Activated naive CD8-positive, alpha-beta T cell treated with anti-CD3 and anti-CD28 coated beads, Interleukin-2, amount 50 U/mL, for 24 hours (primary cell): ENCODE results near the gene URI1.

ENCODE experiments used
- ATAC-seq: fragments of 150-1000 bp; cut with Tn5 transposase; one replicate; pipeline ENCODE4 v1.10.0; 2021
- DNase-seq: peaks from one replicate; pipeline ENCODE4 v3.0.0; 2021
- H3K27ac Mint-ChIP-seq: one replicate; pipeline ENCODE4 v1.8.0; 2021; ENCODE audit warnings: mild to moderate bottlenecking, mixed read lengths
- H3K27me3 Mint-ChIP-seq: one replicate; pipeline ENCODE4 v1.8.0; 2021; ENCODE audit warnings: mixed read lengths
- H3K36me3 Mint-ChIP-seq: one replicate; pipeline ENCODE4 v1.8.0; 2021; ENCODE audit warnings: low read depth, mixed read lengths
- H3K4me1 Mint-ChIP-seq: one replicate; pipeline ENCODE4 v1.8.0; 2021; ENCODE audit warnings: mixed read lengths
- H3K4me3 Mint-ChIP-seq: one replicate; pipeline ENCODE4 v1.8.0; 2021; ENCODE audit warnings: mild to moderate bottlenecking, moderate library complexity, mixed read lengths
- H3K9me3 Mint-ChIP-seq: one replicate; pipeline ENCODE4 v1.8.0; 2021; ENCODE audit warnings: mixed read lengths

URI1 gene

GRCh38 chr19:29927944-29928625, 14.0 kb upstream of the URI1 start:
- no peaks in the 10 kb centered on the region for H3K36me3 Mint-ChIP-seq

GRCh38 chr19:29928831-29929230, 13.2 kb upstream of the URI1 start:
- Mint-ChIP-seq H3K36me3 (no peaks in the 10 kb centered on the region), H3K27ac (no peak overlapping the region), H3K9me3 (peaks cover 3% of the 10 kb centered on the region), H3K4me3 (no peak overlapping the region), H3K27me3 (peaks cover 9% of the 10 kb centered on the region), H3K4me1 (no peaks in the 10 kb centered on the region)
- ATAC-seq, result no peak
- no peak for DNase-seq

More at GRCh38 chr19:29927944-29928625, 14.0 kb upstream of the URI1 start:
- DNase-seq (no peak), ATAC-seq (no peak)
- peaks cover 2% of the 10 kb centered on the region for H3K9me3 Mint-ChIP-seq
- no peak overlapping the region for H3K4me3 Mint-ChIP-seq
- H3K4me1 Mint-ChIP-seq, result no peaks in the 10 kb centered on the region
- peaks cover 9% of the 10 kb centered on the region for H3K27me3 Mint-ChIP-seq
- no peak overlapping the region for H3K27ac Mint-ChIP-seq

GRCh38 chr19:29934257-29934656, 7.8 kb upstream of the URI1 start:
- no peak overlapping the region for H3K4me3 Mint-ChIP-seq
- no peaks in the 10 kb centered on the region for H3K4me1 Mint-ChIP-seq
- H3K27ac Mint-ChIP-seq, result no peak overlapping the region
- peaks cover 7% of the 10 kb centered on the region for H3K36me3 Mint-ChIP-seq
- DNase-seq (no peak), ATAC-seq (no peak)
- peaks cover 31% of the 10 kb centered on the region for H3K9me3 Mint-ChIP-seq
- H3K27me3 Mint-ChIP-seq, result peaks cover 6% of the 10 kb centered on the region

- Mint-ChIP-seq H3K27ac (no peak overlapping the region), H3K9me3 (peaks cover 31% of the 10 kb centered on the region), H3K36me3 (peaks cover 7% of the 10 kb centered on the region), H3K4me1 (no peaks in the 10 kb centered on the region), H3K4me3 (no peak overlapping the region), H3K27me3 (peaks cover 6% of the 10 kb centered on the region)
- DNase-seq (no peak), ATAC-seq (no peak)
Observed at GRCh38 chr19:29934781-29935180, 7.3 kb upstream of the URI1 start.

GRCh38 chr19:29936409-29936808, 5.6 kb upstream of the URI1 start:
- Mint-ChIP-seq H3K36me3 (peaks cover 7% of the 10 kb centered on the region), H3K4me1 (peaks cover 8% of the 10 kb centered on the region), H3K27me3 (peaks cover 2% of the 10 kb centered on the region), H3K9me3 (peaks cover 31% of the 10 kb centered on the region), H3K4me3 (no peak overlapping the region), H3K27ac (no peak overlapping the region)
- DNase-seq (no peak), ATAC-seq (no peak)

- Mint-ChIP-seq H3K4me1 (peaks cover 24% of the 10 kb centered on the region), H3K9me3 (peaks cover 22% of the 10 kb centered on the region), H3K27ac (no peak overlapping the region)
Observed at GRCh38 chr19:29939628-29940027, 2.4 kb upstream of the URI1 start.

GRCh38 chr19:29940971-29941585, 961 bp upstream of the URI1 start:
- Mint-ChIP-seq H3K36me3 (peaks cover 17% of the 10 kb centered on the region), H3K9me3 (peaks cover 12% of the 10 kb centered on the region), H3K27me3 (no peaks in the 10 kb centered on the region), H3K4me1 (peaks cover 37% of the 10 kb centered on the region), H3K27ac (peak overlapping the region; percentile 81), H3K4me3 (peak overlapping the region; percentile 79)
- ATAC-seq (no peak), DNase-seq (no peak)

More at GRCh38 chr19:29939628-29940027, 2.4 kb upstream of the URI1 start:
- ATAC-seq (no peak), DNase-seq (no peak)
- no peaks in the 10 kb centered on the region for H3K27me3 Mint-ChIP-seq
- peaks cover 14% of the 10 kb centered on the region for H3K36me3 Mint-ChIP-seq
- H3K4me3 Mint-ChIP-seq, result no peak overlapping the region

- peak overlapping the region; percentile 95 for H3K4me3 Mint-ChIP-seq
- peak; percentile 73 for DNase-seq
Observed at GRCh38 chr19:29942404-29943261, 594 bp downstream of the URI1 start.

GRCh38 chr19:29943615-29944014, 1.6 kb downstream of the URI1 start:
- Mint-ChIP-seq H3K27me3 (no peaks in the 10 kb centered on the region), H3K4me3 (peak overlapping the region; percentile 95), H3K4me1 (peaks cover 60% of the 10 kb centered on the region), H3K9me3 (peaks cover 4% of the 10 kb centered on the region), H3K36me3 (peaks cover 29% of the 10 kb centered on the region), H3K27ac (peak overlapping the region; percentile 96)
- no peak for DNase-seq
- no peak for ATAC-seq

More at GRCh38 chr19:29942404-29943261, 594 bp downstream of the URI1 start:
- H3K4me1 Mint-ChIP-seq, result peaks cover 50% of the 10 kb centered on the region
- H3K27me3 Mint-ChIP-seq, result no peaks in the 10 kb centered on the region
- H3K27ac Mint-ChIP-seq, result peak overlapping the region; percentile 96
- ATAC-seq, result peak; percentile 83
- H3K9me3 Mint-ChIP-seq, result peaks cover 4% of the 10 kb centered on the region
- H3K36me3 Mint-ChIP-seq, result peaks cover 19% of the 10 kb centered on the region

GRCh38 chr19:29944390-29945012, 2.5 kb downstream of the URI1 start:
- DNase-seq, result no peak
- no peak for ATAC-seq
- Mint-ChIP-seq H3K27ac (peak overlapping the region; percentile 77), H3K27me3 (no peaks in the 10 kb centered on the region), H3K9me3 (peaks cover 4% of the 10 kb centered on the region), H3K36me3 (peaks cover 30% of the 10 kb centered on the region), H3K4me1 (peaks cover 61% of the 10 kb centered on the region), H3K4me3 (peak overlapping the region; percentile 95)

- H3K9me3 Mint-ChIP-seq, result peaks cover 4% of the 10 kb centered on the region
- no peak for DNase-seq
- peak overlapping the region; percentile 77 for H3K27ac Mint-ChIP-seq
- H3K27me3 Mint-ChIP-seq, result no peaks in the 10 kb centered on the region
- peaks cover 33% of the 10 kb centered on the region for H3K36me3 Mint-ChIP-seq
- H3K4me3 Mint-ChIP-seq, result peak overlapping the region; percentile 95
- peaks cover 62% of the 10 kb centered on the region for H3K4me1 Mint-ChIP-seq
- ATAC-seq, result peak; percentile 41
Observed at GRCh38 chr19:29945017-29945416, 3.0 kb downstream of the URI1 start.

- Mint-ChIP-seq H3K36me3 (peaks cover 37% of the 10 kb centered on the region), H3K4me1 (peaks cover 66% of the 10 kb centered on the region), H3K27ac (peak overlapping the region; percentile 77), H3K4me3 (peak overlapping the region; percentile 95), H3K9me3 (peaks cover 4% of the 10 kb centered on the region), H3K27me3 (no peaks in the 10 kb centered on the region)
- ATAC-seq (no peak), DNase-seq (no peak)
Observed at GRCh38 chr19:29945433-29945832, 3.4 kb downstream of the URI1 start.

GRCh38 chr19:29946645-29947044, 4.6 kb downstream of the URI1 start:
- H3K4me3 Mint-ChIP-seq, result no peak overlapping the region
- no peaks in the 10 kb centered on the region for H3K27me3 Mint-ChIP-seq
- peaks cover 66% of the 10 kb centered on the region for H3K4me1 Mint-ChIP-seq
- DNase-seq, result no peak
- peaks cover 4% of the 10 kb centered on the region for H3K9me3 Mint-ChIP-seq
- H3K36me3 Mint-ChIP-seq, result peaks cover 46% of the 10 kb centered on the region
- H3K27ac Mint-ChIP-seq, result peak overlapping the region; percentile 13
- ATAC-seq, result no peak

GRCh38 chr19:29947871-29948270, 5.8 kb downstream of the URI1 start:
- H3K4me3 Mint-ChIP-seq, result no peak overlapping the region
- H3K27ac Mint-ChIP-seq, result peak overlapping the region; percentile 70
- no peaks in the 10 kb centered on the region for H3K27me3 Mint-ChIP-seq
- peaks cover 4% of the 10 kb centered on the region for H3K9me3 Mint-ChIP-seq
- DNase-seq, result no peak
- H3K36me3 Mint-ChIP-seq, result peaks cover 52% of the 10 kb centered on the region
- peaks cover 77% of the 10 kb centered on the region for H3K4me1 Mint-ChIP-seq
- peak; percentile 38 for ATAC-seq
